ENCODE results near the gene ANTXR2. TPM values are rescaled to one million over a fixed set of nuclear protein-coding genes. Genes with fewer than 3 reads are reported as not detected.

ANTXR2 gene
- total RNA-seq, 2 experiments from 2014 or later: 3.0 to 3.6 TPM

GRCh38 chr4:80069837-80070731 is 2.9 kb downstream of the ANTXR2 start:
- POLR2A ChIA-PET: interaction anchor here (0.7 kb wide), 1 partner anchor 112 kb away, joined by 3 read pairs; no protein-coding TSS in a partner anchor
- ATAC-seq: peak; percentile 18
- Mint-ChIP-seq H3K27ac (peak overlapping the region; percentile 35), H3K27me3 (no peaks in the 10 kb centered on the region), H3K36me3 (ENCODE audit: low read depth) (peaks cover 9% of the 10 kb centered on the region), H3K9me3 (no peaks in the 10 kb centered on the region), H3K4me1 (ENCODE audit: low read depth) (peaks cover 48% of the 10 kb centered on the region), H3K4me3 (peak overlapping the region; percentile 9)
- DNase-seq: no peak
- CTCF ChIA-PET: interaction anchor here (1.1 kb wide), 1 partner anchor 133 kb away, joined by 4 read pairs; no protein-coding TSS in a partner anchor
- TF ChIP-seq CTCF (IDR thresholded peaks at IDR 0.05): no peak
- intact Hi-C loops (cut with micrococcal nuclease): loop anchor here (2.0 to 5.0 kb wide), 3 partner anchors 57 to 103 kb away; no protein-coding TSS in a partner anchor

GRCh38 chr4:80069108-80069836 is 3.8 kb downstream of the ANTXR2 start:
- intact Hi-C loops (cut with micrococcal nuclease): no loop called here

DNA sequence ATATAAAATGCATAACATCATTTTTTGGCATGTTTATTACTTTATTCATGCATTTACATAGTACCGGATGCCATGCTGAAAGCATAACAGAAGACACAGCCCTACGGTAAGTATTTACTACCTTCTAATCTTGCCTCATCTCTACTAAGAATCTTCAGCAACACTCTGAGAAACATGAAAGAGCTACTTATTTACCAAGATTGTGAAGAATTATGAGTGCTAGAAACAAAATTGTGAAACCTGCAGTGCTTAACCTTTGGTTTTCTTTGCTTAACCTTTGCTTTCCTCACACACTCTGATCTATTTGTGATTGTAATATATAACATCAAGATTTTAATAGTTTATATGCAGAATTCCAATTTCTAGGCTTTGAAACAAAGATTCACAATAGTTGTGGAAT is 7.4 kb downstream of the ANTXR2 start:
- Mint-ChIP-seq H3K27ac (no peak overlapping the region), H3K27me3 (no peaks in the 10 kb centered on the region), H3K4me3 (no peak overlapping the region), H3K4me1 (ENCODE audit: low read depth) (peaks cover 28% of the 10 kb centered on the region), H3K36me3 (ENCODE audit: low read depth) (peaks cover 8% of the 10 kb centered on the region), H3K9me3 (no peaks in the 10 kb centered on the region)
- CTCF ChIA-PET: interaction anchor here (1.3 kb wide), 1 partner anchor 119 kb away, joined by 3 read pairs; no protein-coding TSS in a partner anchor
- intact Hi-C loops (cut with micrococcal nuclease): no loop called here
- POLR2A ChIA-PET: no interaction called here
- DNase-seq (no peak), ATAC-seq (no peak)
- TF ChIP-seq CTCF (IDR thresholded peaks at IDR 0.05): no peak

More at GRCh38 chr4:80069108-80069836, 3.8 kb downstream of the ANTXR2 start:
- no peaks in the 10 kb centered on the region for H3K27me3 Mint-ChIP-seq
- DNase-seq (no peak), ATAC-seq (no peak)
- H3K27ac Mint-ChIP-seq: peak overlapping the region; percentile 35
- H3K4me3 Mint-ChIP-seq: no peak overlapping the region
- H3K9me3 Mint-ChIP-seq: no peaks in the 10 kb centered on the region
- ChIA-PET CTCF (interaction anchor here (1.2 kb wide), 1 partner anchor 8 kb away, joined by 4 read pairs; no protein-coding TSS in a partner anchor), POLR2A (interaction anchor here (0.7 kb wide), 1 partner anchor 113 kb away, joined by 3 read pairs; no protein-coding TSS in a partner anchor)
- peaks cover 44% of the 10 kb centered on the region for H3K4me1 Mint-ChIP-seq (ENCODE audit: low read depth)
- TF ChIP-seq CTCF (IDR thresholded peaks at IDR 0.05): no peak
- H3K36me3 Mint-ChIP-seq (ENCODE audit: low read depth): peaks cover 9% of the 10 kb centered on the region

DNA sequence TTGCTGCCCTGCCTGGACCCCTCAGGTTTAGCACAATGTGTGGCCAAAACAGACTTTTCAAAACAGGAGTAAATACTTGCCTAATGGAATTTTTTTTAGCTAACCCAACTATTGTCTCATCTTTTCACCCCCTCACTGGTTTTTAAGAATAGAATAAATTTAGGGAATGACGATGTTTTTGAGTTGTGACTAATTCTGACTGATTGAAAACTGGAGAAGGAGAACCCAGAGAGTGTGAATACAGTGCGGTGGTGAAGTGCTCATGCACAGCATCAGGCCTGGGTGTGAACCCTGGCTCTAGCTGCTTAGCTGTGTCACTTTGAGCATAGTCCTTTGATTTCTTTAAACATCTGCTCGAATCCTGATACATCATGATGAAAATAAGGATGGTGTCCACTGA is 10.5 kb downstream of the ANTXR2 start:
- Mint-ChIP-seq H3K4me1 (ENCODE audit: low read depth) (peaks cover 32% of the 10 kb centered on the region), H3K27me3 (no peaks in the 10 kb centered on the region), H3K36me3 (ENCODE audit: low read depth) (peaks cover 5% of the 10 kb centered on the region), H3K4me3 (no peak overlapping the region), H3K27ac (peak overlapping the region; percentile 6), H3K9me3 (no peaks in the 10 kb centered on the region)
- intact Hi-C loops (cut with micrococcal nuclease): no loop called here
- POLR2A ChIA-PET: no interaction called here
- CTCF ChIA-PET: no interaction called here
- DNase-seq: no peak
- no peak for ATAC-seq
- no peak for TF ChIP-seq CTCF (IDR thresholded peaks at IDR 0.05)

All from activated CD8-positive, alpha-beta T cell treated with anti-CD3 and anti-CD28 coated beads for 36 hours (primary cell).